Endothelial cell of umbilical vein (primary cell): ENCODE data around the gene HEATR3. TPM values are rescaled to one million over a fixed set of nuclear protein-coding genes. Genes with fewer than 3 reads are reported as not detected.

Experiments used
- BruUV-seq: library from RNA; stranded (reverse); fragments of 400-500 nt; replicated peaks from 2 replicates; lab custom pipeline; 2021; lab: Mats Ljungman, UMichigan
- CTCF ChIA-PET: fragments of 300-600, 350-600 bp; sonication (Branson Sonifier 250); formaldehyde crosslinking; loops from one replicate; lab custom pipeline; 2021; ENCODE audit warnings: antibody characterized with exemption, inconsistent platforms; lab: Charles Lee
- POLR2A ChIA-PET: fragments of 300-600, 350-600 bp; sonication (Branson Sonifier 250); formaldehyde crosslinking; loops from one replicate; lab custom pipeline; 2021; ENCODE audit warnings: antibody characterized with exemption, inconsistent platforms; lab: Charles Lee
- DNase-seq: peaks from one replicate; pipeline ENCODE4 v3.0.0-alpha.2; 2011; ENCODE audit warnings: low read depth, low spot score
- FAIRE-seq: peaks from 2 replicates; lab custom pipeline; 2011; peaks lifted over from hg19 to GRCh38; lab: Jason Lieb, UNC
- H2AFZ ChIP-seq: 2 replicates; pipeline ENCODE4 v1.6.0; 2012; ENCODE audit warnings: low read depth, low read length, control low read depth, inconsistent platforms
- H3K27ac ChIP-seq: 2 replicates; pipeline ENCODE4 v1.5.1; 2011; ENCODE audit warnings: low read depth, mild to moderate bottlenecking, control low read depth, low read length, moderate library complexity; ENCODE audit not compliant: insufficient read depth
- H3K27me3 ChIP-seq, 2 experiments: 2 replicates each; pipeline versions ENCODE4 v1.6.0 to v1.6.1; 2011; ENCODE audit warnings: low read length in 2 of 2, mixed read lengths in 1 of 2; ENCODE audit not compliant: control insufficient read depth in 2 of 2, insufficient read depth in 2 of 2
- H3K36me3 ChIP-seq, 2 experiments: 2 replicates in 1 of 2; 3 replicates in 1 of 2; pipeline ENCODE4 v1.5.1; 2011; ENCODE audit warnings: low read length in 2 of 2, mild to moderate bottlenecking in 1 of 2, moderate library complexity in 1 of 2; ENCODE audit not compliant: control insufficient read depth in 2 of 2, insufficient read depth in 2 of 2; ENCODE audit errors: extremely low read depth in 1 of 2
- H3K4me1 ChIP-seq: 3 replicates; pipeline ENCODE4 v1.5.1; 2011; ENCODE audit warnings: mild to moderate bottlenecking, low read length; ENCODE audit not compliant: control insufficient read depth, insufficient read depth; ENCODE audit errors: extremely low read depth
- H3K4me2 ChIP-seq: 2 replicates; pipeline ENCODE4 v1.6.1; 2011; ENCODE audit warnings: low read length, control low read depth, mixed read lengths; ENCODE audit not compliant: insufficient read depth
- H3K4me3 ChIP-seq, 3 experiments: fragments of 200-600 bp in 1 of 3; sonication (generic), shearing (Covaris generic) in 1 of 3; replicated peaks in 1 of 3; 2 replicates each; pipeline ENCODE4 v1.5.1; 2011 to 2016; ENCODE audit warnings: control low read depth in 3 of 3, low read length in 3 of 3, mild to moderate bottlenecking in 2 of 3, inconsistent platforms in 1 of 3, low read depth in 1 of 3, moderate library complexity in 1 of 3; ENCODE audit not compliant: insufficient read depth in 1 of 3
- H3K79me2 ChIP-seq: 2 replicates; pipeline ENCODE4 v1.6.0; 2012; ENCODE audit warnings: low read length, inconsistent platforms; ENCODE audit not compliant: control insufficient read depth, insufficient read depth
- H3K9ac ChIP-seq: replicated peaks from 2 replicates; pipeline ENCODE3; 2011; ENCODE audit warnings: low read length, control low read depth; ENCODE audit not compliant: insufficient read depth; ENCODE audit errors: extremely low read depth
- H3K9me1 ChIP-seq: replicated peaks from 3 replicates; pipeline ENCODE4 v1.6.0; 2011; ENCODE audit warnings: mild to moderate bottlenecking, low read length; ENCODE audit not compliant: control insufficient read depth, insufficient read depth; ENCODE audit errors: extremely low read depth
- H3K9me3 ChIP-seq: replicated peaks from 2 replicates; pipeline ENCODE4 v1.5.1; 2012; ENCODE audit warnings: low read length, inconsistent platforms; ENCODE audit not compliant: control insufficient read depth, insufficient read depth
- H4K20me1 ChIP-seq: replicated peaks from 2 replicates; pipeline ENCODE3; 2011; ENCODE audit warnings: mild to moderate bottlenecking, low read length; ENCODE audit not compliant: control insufficient read depth, insufficient read depth; ENCODE audit errors: extremely low read depth
- EZH2 ChIP-seq: IDR thresholded peaks from 2 replicates; pipeline ENCODE4 v1.6.1; 2012; ENCODE audit warnings: borderline replicate concordance, low read depth, mild to moderate bottlenecking, moderate library complexity, low read length, inconsistent platforms; ENCODE audit not compliant: severe bottlenecking
- FOS ChIP-seq: IDR thresholded peaks from 2 replicates; pipeline ENCODE4 v1.6.1; 2011; ENCODE audit warnings: mild to moderate bottlenecking, low read length, moderate library complexity, borderline replicate concordance; ENCODE audit not compliant: insufficient read depth
- GATA2 ChIP-seq: IDR thresholded peaks from 2 replicates; pipeline ENCODE4 v1.7.0; 2011; ENCODE audit warnings: low read depth, mild to moderate bottlenecking, moderate library complexity, mixed read lengths, low read length; ENCODE audit not compliant: insufficient read length, insufficient read depth
- JUN ChIP-seq: IDR thresholded peaks from 2 replicates; pipeline ENCODE4 v1.6.1; 2011; ENCODE audit warnings: borderline replicate concordance, low read depth; ENCODE audit not compliant: insufficient read length, insufficient read depth
- MYC ChIP-seq: IDR thresholded peaks from one replicate; pipeline ENCODE4 v1.6.1; 2011; ENCODE audit warnings: mild to moderate bottlenecking, low read depth, low read length
- POLR2A ChIP-seq: IDR thresholded peaks from 2 replicates; pipeline ENCODE4 v1.6.1; 2012; ENCODE audit warnings: low read depth, mild to moderate bottlenecking, control low read depth, low read length
- POLR2AphosphoS5 ChIP-seq: IDR thresholded peaks from 2 replicates; pipeline ENCODE4 v1.6.1; 2012; ENCODE audit warnings: low read depth, mild to moderate bottlenecking, control low read depth, low read length, moderate library complexity; ENCODE audit not compliant: insufficient read depth
- dilution Hi-C: fragments of 300-500 bp; cut with MboI; formaldehyde crosslinking; loops from one replicate; pipeline ENCODE4 v1.15.0; 2019; ENCODE audit warnings: low sequenced_read_pairs; ENCODE audit not compliant: extremely low pct_ligation_motif_present
- intact Hi-C: fragments of 100-400 bp; cut with micrococcal nuclease; formaldehyde crosslinking; loops from one replicate; pipeline ENCODE4 v1.10.0; 2022
- polyA plus RNA-seq, 4 experiments: library from polyadenylated mRNA; depleted of rRNA in 3 of 4; stranded (reverse) in 3 of 4; unstranded in 1 of 4; fragments of >200 nt; gene quantifications; 2 replicates each; pipeline versions ENCODE4 v1.2.1 to v1.2.3, GENCODE V29; 2011 to 2012; ENCODE audit warnings: missing spikeins in 1 of 4
- total RNA-seq: library from RNA; stranded (reverse); gene quantifications from 2 replicates; pipeline ENCODE4 v1.2.3, GENCODE V29; 2021
- TF ChIP-seq, protein P1 (sequence below): IDR thresholded peaks from 2 replicates; pipeline ENCODE4 v1.6.1; 2011; ENCODE audit not compliant: insufficient read depth, insufficient read length
- TF ChIP-seq, protein P2 (sequence below), 2 donors: IDR thresholded peaks; 1 replicate in 1 of 2; 2 replicates in 1 of 2; pipeline ENCODE4 v1.5.1; 2011; ENCODE audit warnings: low read length in 2 of 2, mild to moderate bottlenecking in 2 of 2, moderate library complexity in 2 of 2, control low read depth in 1 of 2, inconsistent platforms in 1 of 2, low read depth in 1 of 2; ENCODE audit not compliant: insufficient read depth in 1 of 2; ENCODE audit errors: extremely low read depth in 1 of 2

The HEATR3 gene
- total and polyA plus RNA-seq, 2 donors (not counting 3 experiments of a cell fraction or from before 2014, with no cell fraction given) = 6.7 to 23.1 TPM

DNA sequence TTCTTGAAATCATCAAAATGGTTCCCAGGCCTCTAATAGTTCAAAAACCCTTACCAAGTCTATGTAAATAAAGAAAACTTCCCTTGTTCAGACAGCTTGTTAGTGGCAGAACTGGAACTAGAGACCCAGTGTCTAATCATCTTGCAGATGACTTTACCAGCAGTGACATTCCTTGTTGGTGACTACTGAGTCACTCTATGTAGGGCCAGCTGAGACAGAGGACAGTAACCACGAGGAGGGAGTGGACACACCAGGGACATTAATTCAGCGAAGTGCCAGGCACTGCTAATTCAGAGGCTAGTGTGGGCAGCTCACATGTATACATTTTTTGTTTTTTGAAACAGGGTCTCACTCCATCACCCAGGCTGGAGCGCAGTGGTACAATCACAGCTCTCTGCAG is 6.1 kb upstream of the HEATR3 start:
- dilution Hi-C loops = no loop called here
- TF ChIP-seq, protein P1, sequence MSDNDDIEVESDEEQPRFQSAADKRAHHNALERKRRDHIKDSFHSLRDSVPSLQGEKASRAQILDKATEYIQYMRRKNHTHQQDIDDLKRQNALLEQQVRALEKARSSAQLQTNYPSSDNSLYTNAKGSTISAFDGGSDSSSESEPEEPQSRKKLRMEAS = no peak
- TF ChIP-seq POLR2AphosphoS5 (no peak), EZH2 (no peak), POLR2A (no peak), MYC (no peak), JUN (no peak), FOS (no peak), GATA2 (no peak)
- TF ChIP-seq, protein P2, sequence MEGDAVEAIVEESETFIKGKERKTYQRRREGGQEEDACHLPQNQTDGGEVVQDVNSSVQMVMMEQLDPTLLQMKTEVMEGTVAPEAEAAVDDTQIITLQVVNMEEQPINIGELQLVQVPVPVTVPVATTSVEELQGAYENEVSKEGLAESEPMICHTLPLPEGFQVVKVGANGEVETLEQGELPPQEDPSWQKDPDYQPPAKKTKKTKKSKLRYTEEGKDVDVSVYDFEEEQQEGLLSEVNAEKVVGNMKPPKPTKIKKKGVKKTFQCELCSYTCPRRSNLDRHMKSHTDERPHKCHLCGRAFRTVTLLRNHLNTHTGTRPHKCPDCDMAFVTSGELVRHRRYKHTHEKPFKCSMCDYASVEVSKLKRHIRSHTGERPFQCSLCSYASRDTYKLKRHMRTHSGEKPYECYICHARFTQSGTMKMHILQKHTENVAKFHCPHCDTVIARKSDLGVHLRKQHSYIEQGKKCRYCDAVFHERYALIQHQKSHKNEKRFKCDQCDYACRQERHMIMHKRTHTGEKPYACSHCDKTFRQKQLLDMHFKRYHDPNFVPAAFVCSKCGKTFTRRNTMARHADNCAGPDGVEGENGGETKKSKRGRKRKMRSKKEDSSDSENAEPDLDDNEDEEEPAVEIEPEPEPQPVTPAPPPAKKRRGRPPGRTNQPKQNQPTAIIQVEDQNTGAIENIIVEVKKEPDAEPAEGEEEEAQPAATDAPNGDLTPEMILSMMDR (IDR thresholded peaks at IDR 0.05; ENCODE audit: extremely low read depth in 1 of 2, insufficient read depth in 1 of 2, low read depth in 1 of 2, low read length in 2 of 2) = no peak
- FAIRE-seq (no peak), DNase-seq (no peak)
- POLR2A ChIA-PET = no interaction called here
- Histone ChIP-seq H3K27me3 (no peaks in the 10 kb centered on the region), H3K9me1 (no peaks in the 10 kb centered on the region), H2AFZ (no peak overlapping the region), H3K27ac (no peak overlapping the region), H3K9ac (no peak overlapping the region), H3K4me1 (no peaks in the 10 kb centered on the region), H3K4me3 (no peak overlapping the region), H3K36me3 (no peaks in the 10 kb centered on the region), H3K79me2 (no peaks in the 10 kb centered on the region), H3K9me3 (no peaks in the 10 kb centered on the region), H3K4me2 (no peak overlapping the region), H4K20me1 (no peaks in the 10 kb centered on the region)
- no TSS peak for BruUV-seq
- CTCF ChIA-PET = no interaction called here
- intact Hi-C loops = no loop called here
